ENCODE results near the gene CCDC142. TPM values are rescaled to one million over a fixed set of nuclear protein-coding genes. Genes with fewer than 3 reads are reported as not detected.

Gene CCDC142
- total and polyA plus RNA-seq, 2 of the 8 experiments (the other 6 are each of a cell fraction or from before 2014, with no cell fraction given), result 6.0 to 10.7 TPM

GRCh38 chr2:74458132-74458937 is 24.5 kb downstream of the CCDC142 start, which contains the start of gene WBP1 (continued):
- TF ChIP-seq, protein P1, sequence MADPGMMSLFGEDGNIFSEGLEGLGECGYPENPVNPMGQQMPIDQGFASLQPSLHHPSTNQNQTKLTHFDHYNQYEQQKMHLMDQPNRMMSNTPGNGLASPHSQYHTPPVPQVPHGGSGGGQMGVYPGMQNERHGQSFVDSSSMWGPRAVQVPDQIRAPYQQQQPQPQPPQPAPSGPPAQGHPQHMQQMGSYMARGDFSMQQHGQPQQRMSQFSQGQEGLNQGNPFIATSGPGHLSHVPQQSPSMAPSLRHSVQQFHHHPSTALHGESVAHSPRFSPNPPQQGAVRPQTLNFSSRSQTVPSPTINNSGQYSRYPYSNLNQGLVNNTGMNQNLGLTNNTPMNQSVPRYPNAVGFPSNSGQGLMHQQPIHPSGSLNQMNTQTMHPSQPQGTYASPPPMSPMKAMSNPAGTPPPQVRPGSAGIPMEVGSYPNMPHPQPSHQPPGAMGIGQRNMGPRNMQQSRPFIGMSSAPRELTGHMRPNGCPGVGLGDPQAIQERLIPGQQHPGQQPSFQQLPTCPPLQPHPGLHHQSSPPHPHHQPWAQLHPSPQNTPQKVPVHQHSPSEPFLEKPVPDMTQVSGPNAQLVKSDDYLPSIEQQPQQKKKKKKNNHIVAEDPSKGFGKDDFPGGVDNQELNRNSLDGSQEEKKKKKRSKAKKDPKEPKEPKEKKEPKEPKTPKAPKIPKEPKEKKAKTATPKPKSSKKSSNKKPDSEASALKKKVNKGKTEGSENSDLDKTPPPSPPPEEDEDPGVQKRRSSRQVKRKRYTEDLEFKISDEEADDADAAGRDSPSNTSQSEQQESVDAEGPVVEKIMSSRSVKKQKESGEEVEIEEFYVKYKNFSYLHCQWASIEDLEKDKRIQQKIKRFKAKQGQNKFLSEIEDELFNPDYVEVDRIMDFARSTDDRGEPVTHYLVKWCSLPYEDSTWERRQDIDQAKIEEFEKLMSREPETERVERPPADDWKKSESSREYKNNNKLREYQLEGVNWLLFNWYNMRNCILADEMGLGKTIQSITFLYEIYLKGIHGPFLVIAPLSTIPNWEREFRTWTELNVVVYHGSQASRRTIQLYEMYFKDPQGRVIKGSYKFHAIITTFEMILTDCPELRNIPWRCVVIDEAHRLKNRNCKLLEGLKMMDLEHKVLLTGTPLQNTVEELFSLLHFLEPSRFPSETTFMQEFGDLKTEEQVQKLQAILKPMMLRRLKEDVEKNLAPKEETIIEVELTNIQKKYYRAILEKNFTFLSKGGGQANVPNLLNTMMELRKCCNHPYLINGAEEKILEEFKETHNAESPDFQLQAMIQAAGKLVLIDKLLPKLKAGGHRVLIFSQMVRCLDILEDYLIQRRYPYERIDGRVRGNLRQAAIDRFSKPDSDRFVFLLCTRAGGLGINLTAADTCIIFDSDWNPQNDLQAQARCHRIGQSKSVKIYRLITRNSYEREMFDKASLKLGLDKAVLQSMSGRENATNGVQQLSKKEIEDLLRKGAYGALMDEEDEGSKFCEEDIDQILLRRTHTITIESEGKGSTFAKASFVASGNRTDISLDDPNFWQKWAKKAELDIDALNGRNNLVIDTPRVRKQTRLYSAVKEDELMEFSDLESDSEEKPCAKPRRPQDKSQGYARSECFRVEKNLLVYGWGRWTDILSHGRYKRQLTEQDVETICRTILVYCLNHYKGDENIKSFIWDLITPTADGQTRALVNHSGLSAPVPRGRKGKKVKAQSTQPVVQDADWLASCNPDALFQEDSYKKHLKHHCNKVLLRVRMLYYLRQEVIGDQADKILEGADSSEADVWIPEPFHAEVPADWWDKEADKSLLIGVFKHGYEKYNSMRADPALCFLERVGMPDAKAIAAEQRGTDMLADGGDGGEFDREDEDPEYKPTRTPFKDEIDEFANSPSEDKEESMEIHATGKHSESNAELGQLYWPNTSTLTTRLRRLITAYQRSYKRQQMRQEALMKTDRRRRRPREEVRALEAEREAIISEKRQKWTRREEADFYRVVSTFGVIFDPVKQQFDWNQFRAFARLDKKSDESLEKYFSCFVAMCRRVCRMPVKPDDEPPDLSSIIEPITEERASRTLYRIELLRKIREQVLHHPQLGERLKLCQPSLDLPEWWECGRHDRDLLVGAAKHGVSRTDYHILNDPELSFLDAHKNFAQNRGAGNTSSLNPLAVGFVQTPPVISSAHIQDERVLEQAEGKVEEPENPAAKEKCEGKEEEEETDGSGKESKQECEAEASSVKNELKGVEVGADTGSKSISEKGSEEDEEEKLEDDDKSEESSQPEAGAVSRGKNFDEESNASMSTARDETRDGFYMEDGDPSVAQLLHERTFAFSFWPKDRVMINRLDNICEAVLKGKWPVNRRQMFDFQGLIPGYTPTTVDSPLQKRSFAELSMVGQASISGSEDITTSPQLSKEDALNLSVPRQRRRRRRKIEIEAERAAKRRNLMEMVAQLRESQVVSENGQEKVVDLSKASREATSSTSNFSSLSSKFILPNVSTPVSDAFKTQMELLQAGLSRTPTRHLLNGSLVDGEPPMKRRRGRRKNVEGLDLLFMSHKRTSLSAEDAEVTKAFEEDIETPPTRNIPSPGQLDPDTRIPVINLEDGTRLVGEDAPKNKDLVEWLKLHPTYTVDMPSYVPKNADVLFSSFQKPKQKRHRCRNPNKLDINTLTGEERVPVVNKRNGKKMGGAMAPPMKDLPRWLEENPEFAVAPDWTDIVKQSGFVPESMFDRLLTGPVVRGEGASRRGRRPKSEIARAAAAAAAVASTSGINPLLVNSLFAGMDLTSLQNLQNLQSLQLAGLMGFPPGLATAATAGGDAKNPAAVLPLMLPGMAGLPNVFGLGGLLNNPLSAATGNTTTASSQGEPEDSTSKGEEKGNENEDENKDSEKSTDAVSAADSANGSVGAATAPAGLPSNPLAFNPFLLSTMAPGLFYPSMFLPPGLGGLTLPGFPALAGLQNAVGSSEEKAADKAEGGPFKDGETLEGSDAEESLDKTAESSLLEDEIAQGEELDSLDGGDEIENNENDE (IDR thresholded peaks at IDR 0.05; ENCODE audit: insufficient replicate concordance, low read length), result no peak
- TF ChIP-seq CBX8 (IDR thresholded peaks at IDR 0.05; ENCODE audit: borderline replicate concordance, low read depth, low read length) (no peak), KDM5A (IDR thresholded peaks at IDR 0.05; ENCODE audit: low read length) (peak; percentile 80), CTBP2 (IDR thresholded peaks at IDR 0.05; ENCODE audit: borderline replicate concordance, insufficient read depth, insufficient read length, low read length) (no peak), RBBP5 (IDR thresholded peaks at IDR 0.05; ENCODE audit: borderline replicate concordance, low read depth, low read length) (no peak), POLR2AphosphoS5 (IDR thresholded peaks at IDR 0.05; ENCODE audit: low read depth, low read length) (peak; percentile 31; the same call in 1 of the 2 replicates), KDM4A (IDR thresholded peaks at IDR 0.05; ENCODE audit: low read depth, low read length, severe bottlenecking) (no peak), CEBPB (IDR thresholded peaks at IDR 0.05; ENCODE audit: low read depth, low read length) (no peak), SIX5 (IDR thresholded peaks at IDR 0.05; ENCODE audit: low read depth, low read length) (no peak), HDAC2 (IDR thresholded peaks at IDR 0.05; ENCODE audit: borderline replicate concordance in 1 of 2, low read depth in 2 of 2, low read length in 2 of 2) (no peak)

Measured in H1 (cell line).